Right kidney (tissue), 1 donor: ENCODE data around the gene REV1.
"Not testable (repeated sequence)": the region's sequence is repeated elsewhere in the genome, so short reads cannot be mapped to it uniquely, and the experiment has no call there.

Experiments
- DNase-seq: peaks from one replicate; pipeline ENCODE4 v3.0.0-alpha.2; 2016

The REV1 gene

GRCh38 chr2:99488539-99489062, 1.2 kb downstream of the REV1 start:
- no peak for DNase-seq

- no peak for DNase-seq
Observed at GRCh38 chr2:99487906-99488305, 1.9 kb downstream of the REV1 start.

GRCh38 chr2:99485824-99486223, 4.0 kb downstream of the REV1 start:
- no peak for DNase-seq

GRCh38 chr2:99485411-99485810, 4.4 kb downstream of the REV1 start:
- no peak for DNase-seq

GRCh38 chr2:99484205-99484604, 5.6 kb downstream of the REV1 start:
- DNase-seq = no peak

GRCh38 chr2:99481941-99482340, 7.9 kb downstream of the REV1 start:
- no peak for DNase-seq

GRCh38 chr2:99481527-99481926, 8.3 kb downstream of the REV1 start:
- no peak for DNase-seq

GRCh38 chr2:99480390-99480789, 9.4 kb downstream of the REV1 start:
- no peak for DNase-seq

- DNase-seq = no peak
Observed at GRCh38 chr2:99478632-99479031, 11.2 kb downstream of the REV1 start.

- no peak for DNase-seq
Observed at GRCh38 chr2:99477054-99477453, 12.8 kb downstream of the REV1 start.

- no peak for DNase-seq
Observed at GRCh38 chr2:99476629-99477028, 13.2 kb downstream of the REV1 start.

- not testable (repeated sequence) for DNase-seq
Observed at GRCh38 chr2:99475095-99475494, 14.7 kb downstream of the REV1 start.

GRCh38 chr2:99473518-99474083, 16.2 kb downstream of the REV1 start:
- DNase-seq = no peak

GRCh38 chr2:99472600-99472960, 17.2 kb downstream of the REV1 start:
- no peak for DNase-seq

GRCh38 chr2:99471654-99472599, 17.9 kb downstream of the REV1 start:
- no peak for DNase-seq

- no peak for DNase-seq
Observed at GRCh38 chr2:99470957-99471356, 18.9 kb downstream of the REV1 start.

- DNase-seq = not testable (repeated sequence)
Observed at GRCh38 chr2:99470459-99470858, 19.4 kb downstream of the REV1 start.

- DNase-seq = no peak
Observed at GRCh38 chr2:99469394-99469793, 20.4 kb downstream of the REV1 start.

- no peak for DNase-seq
Observed at GRCh38 chr2:99468155-99468554, 21.7 kb downstream of the REV1 start.

- no peak for DNase-seq
Observed at GRCh38 chr2:99467390-99467789, 22.4 kb downstream of the REV1 start.

GRCh38 chr2:99461828-99462483, 27.9 kb downstream of the REV1 start:
- DNase-seq = no peak

GRCh38 chr2:99458529-99458928, 31.3 kb downstream of the REV1 start:
- no peak for DNase-seq

- no peak for DNase-seq
Observed at GRCh38 chr2:99451686-99452085, 38.1 kb downstream of the REV1 start.
